Measurements from ENCODE around the gene NMT1.

The NMT1 gene

DNA sequence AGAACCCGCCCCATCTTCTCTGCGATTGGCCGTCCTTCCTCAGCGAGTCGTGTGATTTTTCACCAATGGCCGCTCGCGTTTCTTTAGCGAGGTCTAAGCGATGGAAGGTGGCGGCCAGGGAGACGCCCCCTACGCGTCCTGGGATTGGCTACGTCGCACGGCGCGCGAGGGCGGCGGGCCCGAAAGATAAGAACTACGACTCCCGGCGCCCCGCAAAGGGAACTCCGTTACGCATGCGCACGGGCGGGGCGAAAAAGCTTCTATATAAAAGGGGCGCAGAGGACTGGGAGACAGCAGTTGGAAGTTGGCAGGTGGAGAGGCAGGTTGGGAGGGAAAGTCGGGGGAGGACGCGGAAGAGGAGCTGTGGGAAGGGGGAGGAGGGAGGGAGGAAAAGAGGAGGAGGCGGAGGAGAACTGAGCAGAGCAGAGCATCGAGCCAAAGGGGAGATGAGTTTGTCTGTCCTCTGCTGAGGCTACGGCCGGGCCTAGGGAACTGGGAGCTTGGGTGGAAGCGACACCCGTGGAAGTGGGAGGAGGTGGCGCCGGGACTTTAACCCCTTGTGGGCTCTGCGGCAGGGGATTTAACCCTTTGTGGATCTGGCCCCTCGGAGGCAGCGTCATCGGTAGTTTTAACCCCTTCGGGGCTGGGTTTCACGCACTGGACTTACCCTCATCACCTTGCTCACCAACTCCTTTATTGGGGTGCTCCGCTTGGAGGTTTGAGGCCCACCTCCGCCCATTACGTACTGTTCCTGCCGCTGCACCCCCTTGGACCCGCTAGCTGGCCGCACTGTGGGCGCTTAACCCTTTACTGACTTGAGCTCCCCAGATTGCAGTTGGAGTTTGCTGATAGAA lies 87.3 kb downstream of the NMT1 start, which contains the start of gene HEXIM1 (continued):
- TF ChIP-seq ZNF785 (tag by site-specific recombination; IDR thresholded peaks at IDR 0.05), result peak; percentile 100
- TF ChIP-seq ZNF560 (tag by site-specific recombination; IDR thresholded peaks at IDR 0.05; ENCODE audit: borderline replicate concordance), result no peak
- peak; percentile 98 for TF ChIP-seq ZNF24 (tag by site-specific recombination; IDR thresholded peaks at IDR 0.05)
- TF ChIP-seq, protein P1, sequence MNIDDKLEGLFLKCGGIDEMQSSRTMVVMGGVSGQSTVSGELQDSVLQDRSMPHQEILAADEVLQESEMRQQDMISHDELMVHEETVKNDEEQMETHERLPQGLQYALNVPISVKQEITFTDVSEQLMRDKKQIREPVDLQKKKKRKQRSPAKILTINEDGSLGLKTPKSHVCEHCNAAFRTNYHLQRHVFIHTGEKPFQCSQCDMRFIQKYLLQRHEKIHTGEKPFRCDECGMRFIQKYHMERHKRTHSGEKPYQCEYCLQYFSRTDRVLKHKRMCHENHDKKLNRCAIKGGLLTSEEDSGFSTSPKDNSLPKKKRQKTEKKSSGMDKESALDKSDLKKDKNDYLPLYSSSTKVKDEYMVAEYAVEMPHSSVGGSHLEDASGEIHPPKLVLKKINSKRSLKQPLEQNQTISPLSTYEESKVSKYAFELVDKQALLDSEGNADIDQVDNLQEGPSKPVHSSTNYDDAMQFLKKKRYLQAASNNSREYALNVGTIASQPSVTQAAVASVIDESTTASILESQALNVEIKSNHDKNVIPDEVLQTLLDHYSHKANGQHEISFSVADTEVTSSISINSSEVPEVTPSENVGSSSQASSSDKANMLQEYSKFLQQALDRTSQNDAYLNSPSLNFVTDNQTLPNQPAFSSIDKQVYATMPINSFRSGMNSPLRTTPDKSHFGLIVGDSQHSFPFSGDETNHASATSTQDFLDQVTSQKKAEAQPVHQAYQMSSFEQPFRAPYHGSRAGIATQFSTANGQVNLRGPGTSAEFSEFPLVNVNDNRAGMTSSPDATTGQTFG (tag by site-specific recombination; IDR thresholded peaks at IDR 0.05; ENCODE audit: borderline replicate concordance), result peak; percentile 98
- peak; percentile 93 for TF ChIP-seq OVOL3 (tag by site-specific recombination; IDR thresholded peaks at IDR 0.05)
- TF ChIP-seq ZNF529 (tag by site-specific recombination; IDR thresholded peaks at IDR 0.05; ENCODE audit: insufficient replicate concordance), result no peak
- TF ChIP-seq ZNF335 (tag by site-specific recombination; conservative IDR thresholded peaks at IDR 0.05), result no peak; the same call in 1 of the 2 replicates
- TF ChIP-seq, protein P2, sequence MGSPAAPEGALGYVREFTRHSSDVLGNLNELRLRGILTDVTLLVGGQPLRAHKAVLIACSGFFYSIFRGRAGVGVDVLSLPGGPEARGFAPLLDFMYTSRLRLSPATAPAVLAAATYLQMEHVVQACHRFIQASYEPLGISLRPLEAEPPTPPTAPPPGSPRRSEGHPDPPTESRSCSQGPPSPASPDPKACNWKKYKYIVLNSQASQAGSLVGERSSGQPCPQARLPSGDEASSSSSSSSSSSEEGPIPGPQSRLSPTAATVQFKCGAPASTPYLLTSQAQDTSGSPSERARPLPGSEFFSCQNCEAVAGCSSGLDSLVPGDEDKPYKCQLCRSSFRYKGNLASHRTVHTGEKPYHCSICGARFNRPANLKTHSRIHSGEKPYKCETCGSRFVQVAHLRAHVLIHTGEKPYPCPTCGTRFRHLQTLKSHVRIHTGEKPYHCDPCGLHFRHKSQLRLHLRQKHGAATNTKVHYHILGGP (tag by site-specific recombination; IDR thresholded peaks at IDR 0.05), result peak; percentile 75
- peak; percentile 95 for TF ChIP-seq SP7 (tag by site-specific recombination; IDR thresholded peaks at IDR 0.05)
- TF ChIP-seq ZNF501 (tag by site-specific recombination; IDR thresholded peaks at IDR 0.05), result peak; percentile 99
- TF ChIP-seq BCL11A (tag by site-specific recombination; IDR thresholded peaks at IDR 0.05; ENCODE audit: low read depth), result peak; percentile 96
- peak; percentile 98 for TF ChIP-seq EGR2 (tag by site-specific recombination; IDR thresholded peaks at IDR 0.05; ENCODE audit: low read depth)
- TF ChIP-seq ZNF169 (tag by site-specific recombination; IDR thresholded peaks at IDR 0.05), result peak; percentile 94
- TF ChIP-seq ZNF248 (tag by site-specific recombination; IDR thresholded peaks at IDR 0.05), result no peak
- TF ChIP-seq ZNF670 (tag by site-specific recombination; IDR thresholded peaks at IDR 0.05; ENCODE audit: low read depth), result no peak
- TF ChIP-seq ZNF354C (tag by site-specific recombination; IDR thresholded peaks at IDR 0.05; ENCODE audit: borderline replicate concordance, low read depth), result no peak
- peak; percentile 62; the same call in 1 of the 2 replicates for TF ChIP-seq RBAK (tag by site-specific recombination; IDR thresholded peaks at IDR 0.05)
- TF ChIP-seq KLF7 (tag by site-specific recombination; IDR thresholded peaks at IDR 0.05; ENCODE audit: borderline replicate concordance), result peak; percentile 95; the same call in 1 of the 2 replicates
- TF ChIP-seq, protein P3, sequence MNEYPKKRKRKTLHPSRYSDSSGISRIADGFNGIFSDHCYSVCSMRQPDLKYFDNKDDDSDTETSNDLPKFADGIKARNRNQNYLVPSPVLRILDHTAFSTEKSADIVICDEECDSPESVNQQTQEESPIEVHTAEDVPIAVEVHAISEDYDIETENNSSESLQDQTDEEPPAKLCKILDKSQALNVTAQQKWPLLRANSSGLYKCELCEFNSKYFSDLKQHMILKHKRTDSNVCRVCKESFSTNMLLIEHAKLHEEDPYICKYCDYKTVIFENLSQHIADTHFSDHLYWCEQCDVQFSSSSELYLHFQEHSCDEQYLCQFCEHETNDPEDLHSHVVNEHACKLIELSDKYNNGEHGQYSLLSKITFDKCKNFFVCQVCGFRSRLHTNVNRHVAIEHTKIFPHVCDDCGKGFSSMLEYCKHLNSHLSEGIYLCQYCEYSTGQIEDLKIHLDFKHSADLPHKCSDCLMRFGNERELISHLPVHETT (tag by site-specific recombination; IDR thresholded peaks at IDR 0.05), result peak; percentile 99
- TF ChIP-seq ZNF155 (tag by site-specific recombination; IDR thresholded peaks at IDR 0.05), result no peak
- peak; percentile 90; the same call in 1 of the 2 replicates for TF ChIP-seq MZF1 (tag by site-specific recombination; IDR thresholded peaks at IDR 0.05; ENCODE audit: borderline replicate concordance)
- peak; percentile 61; the same call in 1 of the 2 replicates for TF ChIP-seq ZNF223 (tag by site-specific recombination; IDR thresholded peaks at IDR 0.05)
- TF ChIP-seq ZNF302 (tag by site-specific recombination; IDR thresholded peaks at IDR 0.05; ENCODE audit: low read depth), result peak; percentile 76; the same call in 1 of the 2 replicates
- peak; percentile 99 for TF ChIP-seq ZFP41 (tag by site-specific recombination; IDR thresholded peaks at IDR 0.05; ENCODE audit: borderline replicate concordance)
- peak; percentile 93 for TF ChIP-seq SALL2 (tag by site-specific recombination; IDR thresholded peaks at IDR 0.05; ENCODE audit: borderline replicate concordance)
- TF ChIP-seq SCRT1 (tag by site-specific recombination; IDR thresholded peaks at IDR 0.05; ENCODE audit: borderline replicate concordance), result no peak; the same call in 1 of the 2 replicates
- peak; percentile 67; the same call in 1 of the 2 replicates for TF ChIP-seq ZBTB20 (tag by site-specific recombination; IDR thresholded peaks at IDR 0.05)
- peak; percentile 99 for TF ChIP-seq ZFP37 (tag by site-specific recombination; IDR thresholded peaks at IDR 0.05)
- TF ChIP-seq ZNF600 (tag by site-specific recombination; IDR thresholded peaks at IDR 0.05), result peak; percentile 99
- TF ChIP-seq, protein P4, sequence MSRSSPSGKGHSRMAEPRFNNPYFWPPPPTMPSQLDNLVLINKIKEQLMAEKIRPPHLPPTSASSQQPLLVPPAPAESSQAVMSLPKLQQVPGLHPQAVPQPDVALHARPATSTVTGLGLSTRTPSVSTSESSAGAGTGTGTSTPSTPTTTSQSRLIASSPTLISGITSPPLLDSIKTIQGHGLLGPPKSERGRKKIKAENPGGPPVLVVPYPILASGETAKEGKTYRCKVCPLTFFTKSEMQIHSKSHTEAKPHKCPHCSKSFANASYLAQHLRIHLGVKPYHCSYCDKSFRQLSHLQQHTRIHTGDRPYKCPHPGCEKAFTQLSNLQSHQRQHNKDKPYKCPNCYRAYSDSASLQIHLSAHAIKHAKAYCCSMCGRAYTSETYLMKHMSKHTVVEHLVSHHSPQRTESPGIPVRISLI (tag by site-specific recombination; IDR thresholded peaks at IDR 0.05), result no peak
- TF ChIP-seq, protein P5, sequence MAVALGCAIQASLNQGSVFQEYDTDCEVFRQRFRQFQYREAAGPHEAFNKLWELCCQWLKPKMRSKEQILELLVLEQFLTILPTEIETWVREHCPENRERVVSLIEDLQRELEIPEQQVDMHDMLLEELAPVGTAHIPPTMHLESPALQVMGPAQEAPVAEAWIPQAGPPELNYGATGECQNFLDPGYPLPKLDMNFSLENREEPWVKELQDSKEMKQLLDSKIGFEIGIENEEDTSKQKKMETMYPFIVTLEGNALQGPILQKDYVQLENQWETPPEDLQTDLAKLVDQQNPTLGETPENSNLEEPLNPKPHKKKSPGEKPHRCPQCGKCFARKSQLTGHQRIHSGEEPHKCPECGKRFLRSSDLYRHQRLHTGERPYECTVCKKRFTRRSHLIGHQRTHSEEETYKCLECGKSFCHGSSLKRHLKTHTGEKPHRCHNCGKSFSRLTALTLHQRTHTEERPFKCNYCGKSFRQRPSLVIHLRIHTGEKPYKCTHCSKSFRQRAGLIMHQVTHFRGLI (tag by site-specific recombination; IDR thresholded peaks at IDR 0.05), result peak; percentile 45

All from HEK293 (cell line).